ENCODE results near the gene DPP6. TPM values are rescaled to one million over a fixed set of nuclear protein-coding genes. Genes with fewer than 3 reads are reported as not detected.

DPP6 gene
- polyA plus RNA-seq, 2 of the 4 experiments (the other 2 are of a cell fraction): not detected

GRCh38 chr7:154252046-154252445, 199.8 kb downstream of the DPP6 start:
- H3K4me1 ChIP-seq: no peaks in the 10 kb centered on the region
- H3K9me3 ChIP-seq: no peaks in the 10 kb centered on the region
- POLR2A ChIA-PET: no interaction called here
- no peak for FAIRE-seq
- H3K27ac ChIP-seq: no peak overlapping the region
- CTCF ChIA-PET: no interaction called here
- no peak for ATAC-seq
- TF ChIP-seq SMC3 (IDR thresholded peaks at IDR 0.05) (no peak), CEBPB (IDR thresholded peaks at IDR 0.05) (no peak), RFX5 (IDR thresholded peaks at IDR 0.05) (no peak), HOXB5 (CRISPR knock-in tag; IDR thresholded peaks at IDR 0.05) (no peak)
- no peak overlapping the region for H3K4me2 ChIP-seq
- WGBS (ENCODE audit: missing lambda C conversion rate): 54% methylated on average over 6 of the region's 6 CpGs
- no peak for DNase-seq (ENCODE audit: low read depth in 1 of 2, low spot score in 1 of 2)
- H3K4me3 ChIP-seq: no peak overlapping the region

GRCh38 chr7:154253810-154254209, 201.6 kb downstream of the DPP6 start:
- POLR2A ChIA-PET: no interaction called here
- FAIRE-seq: no peak
- Histone ChIP-seq H3K4me3 (no peak overlapping the region), H3K27ac (no peak overlapping the region), H3K9me3 (no peaks in the 10 kb centered on the region), H3K4me2 (no peak overlapping the region), H3K4me1 (no peaks in the 10 kb centered on the region)
- DNase-seq (ENCODE audit: low read depth in 1 of 2, low spot score in 1 of 2): no peak
- CTCF ChIA-PET: no interaction called here
- ATAC-seq: no peak
- no peak for TF ChIP-seq NPAS2 (CRISPR knock-in tag; IDR thresholded peaks at IDR 0.05; ENCODE audit: borderline replicate concordance)
- TF ChIP-seq EP300 (IDR thresholded peaks at IDR 0.05): no peak
- TF ChIP-seq HOXB13 (CRISPR knock-in tag; IDR thresholded peaks at IDR 0.05; ENCODE audit: low read depth): no peak
- TF ChIP-seq RARB (CRISPR knock-in tag; IDR thresholded peaks at IDR 0.05): no peak
- no peak for TF ChIP-seq MAX (IDR thresholded peaks at IDR 0.05)
- no peak for TF ChIP-seq BHLHE40 (IDR thresholded peaks at IDR 0.05; ENCODE audit: low read depth, low read length)
- TF ChIP-seq ESRRA (IDR thresholded peaks at IDR 0.05; ENCODE audit: borderline replicate concordance, low read length): no peak
- TF ChIP-seq CHD2 (IDR thresholded peaks at IDR 0.05; ENCODE audit: low read length, partially characterized antibody): no peak
- no peak for TF ChIP-seq CBX8 (IDR thresholded peaks at IDR 0.05)
- no peak for TF ChIP-seq KDM5A (IDR thresholded peaks at IDR 0.05)
- no peak for TF ChIP-seq FOXS1 (CRISPR knock-in tag; IDR thresholded peaks at IDR 0.05)
- TF ChIP-seq HOXA7 (CRISPR knock-in tag; IDR thresholded peaks at IDR 0.05): no peak
- TF ChIP-seq SMC3 (IDR thresholded peaks at IDR 0.05): no peak
- no peak for TF ChIP-seq PHF8 (IDR thresholded peaks at IDR 0.05; ENCODE audit: borderline replicate concordance, low read depth)
- TF ChIP-seq E2F6 (IDR thresholded peaks at IDR 0.05; ENCODE audit: borderline replicate concordance, low read depth): no peak
- no peak for TF ChIP-seq HOXB5 (CRISPR knock-in tag; IDR thresholded peaks at IDR 0.05)
- no peak for TF ChIP-seq ZFP36 (IDR thresholded peaks at IDR 0.05; ENCODE audit: borderline replicate concordance, partially characterized antibody)
- no peak for TF ChIP-seq FOSB (CRISPR knock-in tag; IDR thresholded peaks at IDR 0.05)
- TF ChIP-seq JUNB (IDR thresholded peaks at IDR 0.05): no peak
- no peak for TF ChIP-seq NR3C1 (IDR thresholded peaks at IDR 0.05)
- 3% methylated on average over 6 of the region's 6 CpGs for WGBS (ENCODE audit: missing lambda C conversion rate)

- 7% methylated on average over 7 of the region's 7 CpGs for WGBS (ENCODE audit: missing lambda C conversion rate)
- ChIA-PET POLR2A (no interaction called here), CTCF (no interaction called here)
- DNase-seq (ENCODE audit: low read depth in 1 of 2, low spot score in 1 of 2): no peak
- Histone ChIP-seq H3K4me2 (no peak overlapping the region), H3K4me1 (no peaks in the 10 kb centered on the region), H3K9me3 (no peaks in the 10 kb centered on the region), H3K27ac (no peak overlapping the region), H3K4me3 (no peak overlapping the region)
- FAIRE-seq: no peak
- ATAC-seq: no peak
- TF ChIP-seq NR3C1 (IDR thresholded peaks at IDR 0.05): no peak
- TF ChIP-seq PHF8 (IDR thresholded peaks at IDR 0.05; ENCODE audit: borderline replicate concordance, low read depth): no peak
- TF ChIP-seq HOXB13 (CRISPR knock-in tag; IDR thresholded peaks at IDR 0.05; ENCODE audit: low read depth): no peak
- no peak for TF ChIP-seq CHD4 (IDR thresholded peaks at IDR 0.05; ENCODE audit: borderline replicate concordance)
- TF ChIP-seq SREBF2 (IDR thresholded peaks at IDR 0.05): no peak
- TF ChIP-seq EHMT2 (IDR thresholded peaks at IDR 0.05; ENCODE audit: low read depth): no peak
- TF ChIP-seq POLR2AphosphoS2 (conservative IDR thresholded peaks at IDR 0.05; ENCODE audit: low read length): no peak
- TF ChIP-seq HOXA7 (CRISPR knock-in tag; IDR thresholded peaks at IDR 0.05): no peak
- TF ChIP-seq MYC (IDR thresholded peaks at IDR 0.05; ENCODE audit: borderline replicate concordance, low read length): no peak
- no peak for TF ChIP-seq BHLHE40 (IDR thresholded peaks at IDR 0.05; ENCODE audit: low read depth, low read length)
- TF ChIP-seq KDM1A (IDR thresholded peaks at IDR 0.05; ENCODE audit: low read depth): no peak
- TF ChIP-seq MAX (IDR thresholded peaks at IDR 0.05): no peak
- TF ChIP-seq RNF2 (IDR thresholded peaks at IDR 0.05; ENCODE audit: borderline replicate concordance, low read depth): no peak
- TF ChIP-seq NFE2L2 (conservative IDR thresholded peaks at IDR 0.05; ENCODE audit: low read length): no peak
Observed at GRCh38 chr7:154255324-154255723, 203.1 kb downstream of the DPP6 start.
